Measurements from ENCODE around the gene GREM2.

GRCh38 chr1:240441669-240442068, 170.3 kb downstream of the GREM2 start:
- TF ChIP-seq CTCF (IDR thresholded peaks at IDR 0.05; ENCODE audit: poor library complexity, severe bottlenecking) (no peak), POLR2AphosphoS5 (IDR thresholded peaks at IDR 0.05) (no peak), TAF1 (IDR thresholded peaks at IDR 0.05; ENCODE audit: low read depth) (no peak), REST (IDR thresholded peaks at IDR 0.05; ENCODE audit: borderline replicate concordance) (no peak), RAD21 (conservative IDR thresholded peaks at IDR 0.05) (no peak), SMC3 (conservative IDR thresholded peaks at IDR 0.05; ENCODE audit: poor library complexity) (no peak), EP300 (conservative IDR thresholded peaks at IDR 0.05; ENCODE audit: poor library complexity, severe bottlenecking) (no peak), EZH2 (IDR thresholded peaks at IDR 0.05; ENCODE audit: borderline replicate concordance, insufficient read depth, low read length, poor library complexity, severe bottlenecking) (no peak), MXI1 (conservative IDR thresholded peaks at IDR 0.05; ENCODE audit: poor library complexity, severe bottlenecking) (no peak)
